GM20000 (cell line): ENCODE data around the gene PGLYRP4.

Experiments
- DNase-seq: peaks from one replicate; pipeline ENCODE4 v3.0.0; 2012; ENCODE audit warnings: low spot score
- CTCF ChIP-seq: IDR thresholded peaks from 2 replicates; pipeline ENCODE4 v1.5.1; 2012; ENCODE audit warnings: mild to moderate bottlenecking, control low read depth; ENCODE audit errors: extremely low read depth, missing control alignments

PGLYRP4 gene

GRCh38 chr1:153394391-153394790 is 45.8 kb upstream of the PGLYRP4 start:
- no peak for TF ChIP-seq CTCF
- no peak for DNase-seq

GRCh38 chr1:153393926-153394325 is 45.3 kb upstream of the PGLYRP4 start:
- no peak for DNase-seq
- TF ChIP-seq CTCF = no peak

GRCh38 chr1:153392822-153393221 is 44.2 kb upstream of the PGLYRP4 start:
- no peak for DNase-seq
- TF ChIP-seq CTCF = no peak

- no peak for DNase-seq
Measured at GRCh38 chr1:153392258-153392657, 43.6 kb upstream of the PGLYRP4 start.

GRCh38 chr1:153390938-153391710 is 42.5 kb upstream of the PGLYRP4 start, which contains the start of gene S100A8:
S100A8 (minus strand) TSS chr1:153391073; CDS start chr1:153390535, 538 bp downstream.
- DNase-seq = no peak
- TF ChIP-seq CTCF = no peak

More at GRCh38 chr1:153392258-153392657, 43.6 kb upstream of the PGLYRP4 start:
- TF ChIP-seq CTCF = no peak

GRCh38 chr1:153389973-153390879 is 41.6 kb upstream of the PGLYRP4 start:
- DNase-seq = no peak
- no peak for TF ChIP-seq CTCF

- TF ChIP-seq CTCF = no peak
- no peak for DNase-seq
Measured at GRCh38 chr1:153389401-153389800, 40.8 kb upstream of the PGLYRP4 start.
